A549 treated with Hydrocortisone at 1 μM for 4 hours (cell line): Measurements from ENCODE around the gene SPDYC. TPM values are rescaled to one million over a fixed set of nuclear protein-coding genes. Genes with fewer than 3 reads are reported as not detected.

Experiments
- total RNA-seq: library from RNA; stranded (reverse); fragments of 200-300 nt; extraction: Qiagen RNA extraction; gene quantifications from 5 replicates; pipeline ENCODE4 v1.2.3, GENCODE V29; 2022

The SPDYC gene, protein sequence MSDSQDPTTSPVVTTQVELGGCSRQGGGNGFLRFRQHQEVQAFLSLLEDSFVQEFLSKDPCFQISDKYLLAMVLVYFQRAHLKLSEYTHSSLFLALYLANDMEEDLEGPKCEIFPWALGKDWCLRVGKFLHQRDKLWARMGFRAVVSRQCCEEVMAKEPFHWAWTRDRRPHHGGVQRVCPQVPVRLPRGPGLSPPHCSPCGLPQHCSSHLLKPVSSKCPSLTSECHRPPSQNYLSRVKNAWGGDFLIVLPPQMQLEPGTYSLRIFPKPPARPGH
- not detected in 5 replicates for total RNA-seq

DNA sequence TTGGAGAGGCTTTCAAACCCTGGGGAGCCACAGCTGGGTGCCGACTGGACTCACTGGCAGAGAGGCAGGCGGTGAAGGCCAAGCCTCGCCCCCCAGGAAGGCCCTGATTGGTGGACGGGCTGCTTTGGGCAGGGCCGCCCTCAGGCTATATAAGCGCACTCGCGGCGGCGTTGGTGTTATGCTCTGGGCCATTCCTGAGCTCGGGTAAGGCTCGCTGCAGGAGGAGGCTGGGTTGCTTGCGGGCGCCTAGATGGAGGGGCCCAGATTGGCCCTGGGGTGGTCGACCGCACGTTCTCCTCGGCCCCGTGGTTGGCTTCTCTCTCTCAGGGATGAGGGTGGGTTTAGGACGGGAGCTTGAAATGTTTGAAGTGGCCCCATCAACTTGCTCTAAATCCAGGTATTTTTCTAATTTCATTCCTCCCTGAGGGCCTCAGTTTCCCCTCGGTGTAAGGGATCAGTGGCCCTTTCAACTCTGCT lies at the start of gene SPDYC:
TSS of gene SPDYC (plus strand) at position 176 of the 477 bp plus-strand sequence. CDS start 1,125 bp downstream, outside the sequence.

DNA sequence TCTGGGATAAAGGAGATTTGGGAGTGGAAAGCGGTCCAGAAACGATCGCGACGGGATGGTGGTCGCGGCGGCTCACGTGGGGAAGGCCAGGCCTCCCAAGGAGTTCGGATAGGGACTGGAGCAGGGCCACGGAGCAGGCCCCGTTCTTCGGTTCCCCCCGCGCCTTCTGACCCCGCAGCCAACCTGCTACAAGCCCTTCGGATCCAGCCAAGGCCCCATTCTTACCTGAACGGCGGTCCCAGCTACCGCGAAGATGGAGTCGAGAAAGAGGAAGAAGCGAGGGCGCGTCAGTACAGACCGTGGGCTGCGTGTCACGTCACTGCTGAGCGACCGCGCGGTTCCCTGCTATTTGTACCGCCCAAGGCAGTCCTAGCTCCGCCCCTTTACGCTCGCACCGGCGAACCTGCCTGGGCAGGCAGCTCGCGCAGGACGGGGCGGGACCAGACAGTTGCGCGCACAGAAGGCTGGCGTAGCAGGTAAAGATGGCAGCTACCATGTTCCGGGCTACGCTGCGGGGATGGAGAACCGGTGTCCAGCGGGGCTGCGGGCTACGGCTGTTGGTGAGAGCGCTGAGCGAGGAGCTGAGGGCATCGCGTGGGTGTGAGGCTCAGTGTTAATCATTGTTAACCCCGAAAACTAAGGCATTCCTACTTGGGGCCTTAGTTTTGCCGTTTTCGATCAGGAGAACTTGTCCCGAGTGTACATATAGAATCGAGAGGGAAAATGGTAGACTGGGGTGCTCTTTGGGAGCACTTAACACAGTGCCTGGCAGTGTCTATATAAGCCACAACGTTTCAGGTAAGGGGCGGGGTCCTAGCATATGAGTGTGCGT lies 48.0 kb upstream of the SPDYC start, which contains the start of the genes FAU and MRPL49:
TSS of gene FAU (minus strand) at position 270 of the 832 bp plus-strand sequence. CDS start 321 bp downstream, outside the sequence.
TSS of gene MRPL49 (plus strand) at position 457 of the 832 bp plus-strand sequence. CDS start at position 483, 26 bp downstream.

DNA sequence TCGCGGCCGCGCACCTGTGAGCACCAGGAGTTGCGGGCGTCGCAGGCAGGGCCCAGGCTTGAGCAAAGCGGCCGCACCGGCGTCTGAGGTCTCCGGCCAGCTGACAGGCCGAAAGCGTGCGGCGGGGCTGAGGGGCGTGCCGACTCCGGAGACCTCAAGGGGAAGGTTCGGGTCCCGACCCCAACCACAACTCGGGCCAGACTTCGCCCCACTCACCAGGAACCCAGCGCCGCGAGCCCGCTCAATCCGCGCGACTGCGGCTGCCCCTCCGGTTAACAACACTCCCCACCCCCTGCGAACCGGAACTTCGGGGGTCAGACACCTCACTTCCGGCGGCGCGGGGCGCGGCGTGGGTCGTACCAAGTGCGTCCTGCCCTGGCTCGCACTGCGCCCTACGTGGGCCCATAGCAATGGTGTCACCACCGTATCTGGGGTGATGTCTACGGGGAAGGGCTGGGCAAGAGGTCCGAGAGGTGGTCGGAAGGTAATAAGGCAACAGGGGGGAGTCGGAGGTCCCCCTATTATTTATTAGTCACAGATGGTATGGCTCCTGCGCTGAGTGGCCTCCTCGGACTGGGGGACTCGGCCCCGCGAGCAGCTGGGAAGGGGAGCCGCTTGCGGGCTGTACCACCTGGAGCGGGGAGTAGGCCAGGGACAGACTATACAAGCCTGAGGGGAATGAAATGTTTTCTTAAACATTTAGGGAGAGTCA lies 35.6 kb upstream of the SPDYC start, which contains the start of gene SYVN1:
TSS of gene SYVN1 (minus strand) at position 280 of the 712 bp plus-strand sequence. CDS start 918 bp downstream, outside the sequence.

DNA sequence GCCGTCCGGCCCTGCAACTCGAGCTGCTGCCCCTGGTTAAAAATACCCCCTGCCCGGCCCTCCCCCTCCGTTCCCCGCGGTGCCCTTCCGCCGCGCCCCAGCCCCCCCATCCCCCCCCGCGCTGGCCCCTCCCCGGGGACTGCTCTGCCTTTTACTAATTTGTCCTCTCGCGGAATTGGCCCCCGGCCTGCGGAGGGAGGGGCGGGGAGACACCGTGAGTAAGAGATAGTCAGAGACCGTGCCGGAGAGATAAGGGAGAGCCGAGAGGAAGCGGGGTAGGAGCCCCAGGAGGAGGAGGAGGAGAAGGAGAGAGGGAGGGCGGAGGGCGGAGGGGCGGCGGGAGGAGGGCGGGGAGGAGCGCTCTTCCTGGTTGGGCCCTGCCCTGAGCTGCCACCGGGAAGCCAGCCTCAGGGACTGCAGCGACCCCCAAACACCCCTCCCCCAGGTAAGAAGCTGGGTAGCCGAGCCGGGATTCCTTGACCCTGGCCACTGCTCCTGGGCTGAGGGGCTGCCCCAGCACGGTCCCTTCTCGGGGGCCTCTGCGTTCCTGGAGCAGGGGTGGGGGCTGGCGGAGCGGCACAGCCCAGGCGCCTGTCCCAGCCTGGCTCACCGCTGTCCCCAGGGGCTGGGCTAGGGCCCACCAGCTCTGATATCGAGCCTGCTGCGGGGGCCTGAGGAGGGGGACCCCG lies 11.7 kb downstream of the SPDYC start, which contains the start of gene CAPN1:
TSS of gene CAPN1 (plus strand) at position 360 of the 689 bp plus-strand sequence. CDS start 774 bp downstream, outside the sequence.

Other genes with a start within 250 kb of the SPDYC start
- gene PPP2R5B, start 245.5 kb upstream of the SPDYC start, total RNA-seq: 4.0 to 5.5 TPM (median 4.9 TPM) in 5 replicates
- gene GPHA2, start 234.3 kb upstream of the SPDYC start, total RNA-seq: not detected in 5 replicates
- gene MAJIN, start 198.1 kb upstream of the SPDYC start, total RNA-seq: not detected in 5 replicates
- 0.54 to 0.70 TPM (median 0.61 TPM) in 5 replicates for gene BATF2, start 173.3 kb upstream of the SPDYC start, total RNA-seq
- gene ARL2, start 156.1 kb upstream of the SPDYC start, total RNA-seq: 142 to 189 TPM (median 180 TPM) in 5 replicates
- 22.6 to 24.7 TPM (median 23.2 TPM) in 5 replicates for gene SNX15, start 142.8 kb upstream of the SPDYC start, total RNA-seq
- 37.2 to 55.5 TPM (median 51.1 TPM) in 5 replicates for gene SAC3D1, start 129.0 kb upstream of the SPDYC start, total RNA-seq
- not detected in 5 replicates for gene NAALADL1, start 111.7 kb upstream of the SPDYC start, total RNA-seq
- gene CDCA5, start 86.2 kb upstream of the SPDYC start, total RNA-seq: 68.3 to 74.3 TPM (median 72.1 TPM) in 5 replicates
- gene ZFPL1, start 86.0 kb upstream of the SPDYC start, total RNA-seq: 31.9 to 34.7 TPM (median 34.4 TPM) in 5 replicates
- 47.3 to 73.3 TPM (median 54.8 TPM) in 5 replicates for gene VPS51, start 74.0 kb upstream of the SPDYC start, total RNA-seq
- 4.6 to 7.5 TPM (median 5.6 TPM) in 5 replicates for gene TM7SF2, start 58.4 kb upstream of the SPDYC start, total RNA-seq
- gene ZNHIT2, start 52.5 kb upstream of the SPDYC start, total RNA-seq: 13.2 to 22.8 TPM (median 20.4 TPM) in 5 replicates
- 745 to 1,060 TPM (median 973 TPM) in 5 replicates for gene FAU, start 48.1 kb upstream of the SPDYC start, total RNA-seq
- gene MRPL49, start 47.9 kb upstream of the SPDYC start, total RNA-seq: 69.7 to 79.5 TPM (median 73.4 TPM) in 5 replicates
- 32.6 to 42.1 TPM (median 39.6 TPM) in 5 replicates for gene SYVN1, start 35.7 kb upstream of the SPDYC start, total RNA-seq
- gene CAPN1, start 11.7 kb downstream of the SPDYC start, total RNA-seq: 104 to 118 TPM (median 113 TPM) in 5 replicates
- 12.1 to 15.0 TPM (median 13.8 TPM) in 5 replicates for gene POLA2, start 91.7 kb downstream of the SPDYC start, total RNA-seq
- 13.2 to 20.7 TPM (median 16.6 TPM) in 5 replicates for gene CDC42EP2, start 144.6 kb downstream of the SPDYC start, total RNA-seq
- 39.6 to 48.3 TPM (median 41.6 TPM) in 5 replicates for gene DPF2, start 163.6 kb downstream of the SPDYC start, total RNA-seq
- gene TIGD3, start 184.5 kb downstream of the SPDYC start, total RNA-seq: 0.76 to 1.4 TPM (median 0.90 TPM) in 5 replicates
- gene SLC25A45, start 212.4 kb downstream of the SPDYC start, total RNA-seq: 13.4 to 14.8 TPM (median 14.2 TPM) in 5 replicates
- gene FRMD8, start 216.4 kb downstream of the SPDYC start, total RNA-seq: 50.4 to 58.2 TPM (median 55.8 TPM) in 5 replicates